NCI-H2196 treated with DMSO at 0.1 percent for 48 hours (cell line): ENCODE data around the gene IL11.
A peak's percentile ranks its signal among the peaks of the same experiment; 100 is the strongest.

Source experiments
- DNase-seq: peaks from one replicate; lab custom pipeline; 2025; ENCODE audit not compliant: unreplicated experiment; lab: John Stamatoyannopoulos, UW

The IL11 gene

GRCh38 chr19:55373993-55374757 is 3.9 kb upstream of the IL11 start:
- DNase-seq, result no peak

GRCh38 chr19:55373306-55373992 is 3.2 kb upstream of the IL11 start:
- no peak for DNase-seq

GRCh38 chr19:55372316-55373081 is 2.2 kb upstream of the IL11 start:
- no peak for DNase-seq

GRCh38 chr19:55369653-55370304 is 484 bp downstream of the IL11 start:
- peak; percentile 17 for DNase-seq

GRCh38 chr19:55368701-55369563 is 1.3 kb downstream of the IL11 start:
- DNase-seq, result no peak

- DNase-seq, result no peak
These were observed 2.2 kb downstream of the IL11 start for GRCh38 chr19:55368106-55368505.

- DNase-seq, result no peak
These were observed 3.5 kb downstream of the IL11 start for GRCh38 chr19:55366790-55367189.

GRCh38 chr19:55365964-55366363 is 4.3 kb downstream of the IL11 start:
- no peak for DNase-seq

- no peak for DNase-seq
These were observed 5.0 kb downstream of the IL11 start for GRCh38 chr19:55365245-55365644.

GRCh38 chr19:55362990-55363716 is 7.1 kb downstream of the IL11 start, which contains the start of gene GARIN5B:
Gene GARIN5B, minus strand, starts transcription at chr19:55363260. Its CDS starts 194 bp downstream, at chr19:55363066.
- DNase-seq, result no peak

GRCh38 chr19:55362174-55362989 is 7.9 kb downstream of the IL11 start:
- DNase-seq, result no peak

- no peak for DNase-seq
These were observed 9.4 kb downstream of the IL11 start for GRCh38 chr19:55360902-55361301.

GRCh38 chr19:55358943-55359908 is 11.0 kb downstream of the IL11 start:
- no peak for DNase-seq

GRCh38 chr19:55358493-55358892 is 11.8 kb downstream of the IL11 start:
- DNase-seq, result no peak

- DNase-seq, result no peak
These were observed 14.9 kb downstream of the IL11 start for GRCh38 chr19:55355213-55355821.

- no peak for DNase-seq
These were observed 15.5 kb downstream of the IL11 start, which contains the start of gene COX6B2 for GRCh38 chr19:55354698-55355212. Gene COX6B2, minus strand, starts transcription at chr19:55354719. Its CDS starts 198 bp downstream, at chr19:55354521.
